Measurements from ENCODE around the gene PIGW.
A peak's percentile ranks its signal among the peaks of the same experiment; 100 is the strongest.
"Not testable (repeated sequence)": the region's sequence is repeated elsewhere in the genome, so short reads cannot be mapped to it uniquely, and the experiment has no call there.

Gene PIGW, protein sequence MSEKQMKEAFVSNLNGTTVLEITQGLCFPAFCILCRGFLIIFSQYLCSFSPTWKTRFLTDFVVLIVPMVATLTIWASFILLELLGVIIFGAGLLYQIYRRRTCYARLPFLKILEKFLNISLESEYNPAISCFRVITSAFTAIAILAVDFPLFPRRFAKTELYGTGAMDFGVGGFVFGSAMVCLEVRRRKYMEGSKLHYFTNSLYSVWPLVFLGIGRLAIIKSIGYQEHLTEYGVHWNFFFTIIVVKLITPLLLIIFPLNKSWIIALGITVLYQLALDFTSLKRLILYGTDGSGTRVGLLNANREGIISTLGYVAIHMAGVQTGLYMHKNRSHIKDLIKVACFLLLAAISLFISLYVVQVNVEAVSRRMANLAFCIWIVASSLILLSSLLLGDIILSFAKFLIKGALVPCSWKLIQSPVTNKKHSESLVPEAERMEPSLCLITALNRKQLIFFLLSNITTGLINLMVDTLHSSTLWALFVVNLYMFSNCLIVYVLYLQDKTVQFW

DNA sequence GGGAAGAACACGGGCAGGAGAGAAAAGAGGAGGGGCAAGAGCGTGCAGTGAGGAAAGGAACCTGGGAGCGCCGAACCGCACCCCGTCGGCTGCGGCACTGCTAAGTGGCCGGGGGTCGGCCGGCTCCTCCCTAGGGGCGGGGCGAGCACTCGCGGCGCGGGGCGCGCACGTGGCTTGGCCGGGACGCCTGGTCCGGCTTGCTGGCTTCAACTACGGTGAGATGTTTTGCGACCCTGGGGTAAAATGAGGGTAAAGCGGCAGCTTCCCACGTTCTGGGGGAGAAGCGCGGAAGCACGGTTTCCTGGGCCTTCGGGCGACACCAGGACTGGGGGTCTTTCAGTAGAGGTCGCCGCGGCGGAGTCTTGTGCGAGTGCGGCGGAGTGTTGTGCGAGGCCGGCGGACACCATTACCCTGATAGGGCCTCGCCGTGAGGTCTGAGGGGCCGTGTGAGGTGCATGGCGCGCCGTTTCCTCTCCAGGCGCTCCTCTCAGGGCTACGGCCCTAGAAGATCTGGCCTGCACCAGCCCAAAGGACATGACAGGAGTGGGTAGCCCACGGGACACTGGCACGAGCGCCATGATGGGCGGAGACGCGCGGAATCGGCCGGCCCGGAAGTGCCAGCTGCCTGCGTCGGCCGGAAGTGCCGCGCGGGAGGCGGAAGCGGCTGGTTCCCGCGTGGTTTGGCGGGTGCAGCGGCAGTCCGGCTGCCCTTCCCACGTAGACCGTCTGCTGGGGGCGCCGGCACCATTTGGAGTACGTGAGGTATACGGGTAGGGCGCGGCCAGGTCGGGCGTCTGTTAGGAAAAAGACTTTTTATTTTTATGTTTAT lies at the start of gene PIGW, which contains the start of gene MYO19:
PIGW (plus strand) TSS at position 148 of the 829 bp plus-strand sequence. CDS start 2,115 bp downstream, outside the sequence.
MYO19 (minus strand) TSS at position 29 of the 829 bp plus-strand sequence. CDS start 2,330 bp downstream, outside the sequence.
- DNase-seq: peak; percentile 68

DNA sequence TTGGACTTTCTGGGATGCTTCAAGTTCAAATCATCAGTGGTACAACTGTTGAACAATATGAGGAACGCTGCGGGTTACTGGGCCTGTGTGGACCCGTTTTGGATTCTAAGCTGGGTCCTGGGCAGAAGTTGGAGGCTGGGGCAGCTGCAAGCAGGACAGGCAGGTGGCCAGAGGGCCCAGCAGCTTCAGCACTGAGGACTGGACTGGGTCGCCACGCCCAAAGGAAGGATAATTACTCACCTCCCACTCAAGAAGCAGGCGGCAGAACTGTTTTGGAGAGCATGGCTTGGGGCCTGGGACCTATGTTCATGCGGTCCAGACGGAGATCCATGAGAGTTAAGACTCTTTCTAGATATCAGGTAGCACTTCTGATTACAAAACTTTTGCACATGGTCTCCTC lies 49.8 kb upstream of the PIGW start:
- no peak for DNase-seq

DNA sequence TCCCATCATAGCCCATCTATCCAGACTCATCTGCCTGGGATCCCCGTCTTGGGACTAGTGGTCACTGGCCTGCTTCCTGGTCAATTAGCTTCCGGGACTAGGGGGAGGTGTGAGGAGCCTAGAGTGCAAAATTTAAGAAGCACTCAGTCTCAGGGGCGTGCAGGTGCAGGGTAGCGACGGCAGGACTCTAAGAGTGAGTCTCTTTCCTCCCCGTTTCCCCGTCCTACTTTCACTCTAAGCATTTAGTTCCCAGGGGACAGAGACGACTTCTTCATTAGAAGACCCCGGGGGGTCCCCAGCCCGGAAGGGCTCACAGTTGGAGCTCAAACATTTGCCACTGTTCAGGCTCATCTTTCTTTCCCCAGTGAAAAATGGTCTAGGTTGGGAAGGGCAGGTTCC lies 49.0 kb upstream of the PIGW start:
- no peak for DNase-seq

DNA sequence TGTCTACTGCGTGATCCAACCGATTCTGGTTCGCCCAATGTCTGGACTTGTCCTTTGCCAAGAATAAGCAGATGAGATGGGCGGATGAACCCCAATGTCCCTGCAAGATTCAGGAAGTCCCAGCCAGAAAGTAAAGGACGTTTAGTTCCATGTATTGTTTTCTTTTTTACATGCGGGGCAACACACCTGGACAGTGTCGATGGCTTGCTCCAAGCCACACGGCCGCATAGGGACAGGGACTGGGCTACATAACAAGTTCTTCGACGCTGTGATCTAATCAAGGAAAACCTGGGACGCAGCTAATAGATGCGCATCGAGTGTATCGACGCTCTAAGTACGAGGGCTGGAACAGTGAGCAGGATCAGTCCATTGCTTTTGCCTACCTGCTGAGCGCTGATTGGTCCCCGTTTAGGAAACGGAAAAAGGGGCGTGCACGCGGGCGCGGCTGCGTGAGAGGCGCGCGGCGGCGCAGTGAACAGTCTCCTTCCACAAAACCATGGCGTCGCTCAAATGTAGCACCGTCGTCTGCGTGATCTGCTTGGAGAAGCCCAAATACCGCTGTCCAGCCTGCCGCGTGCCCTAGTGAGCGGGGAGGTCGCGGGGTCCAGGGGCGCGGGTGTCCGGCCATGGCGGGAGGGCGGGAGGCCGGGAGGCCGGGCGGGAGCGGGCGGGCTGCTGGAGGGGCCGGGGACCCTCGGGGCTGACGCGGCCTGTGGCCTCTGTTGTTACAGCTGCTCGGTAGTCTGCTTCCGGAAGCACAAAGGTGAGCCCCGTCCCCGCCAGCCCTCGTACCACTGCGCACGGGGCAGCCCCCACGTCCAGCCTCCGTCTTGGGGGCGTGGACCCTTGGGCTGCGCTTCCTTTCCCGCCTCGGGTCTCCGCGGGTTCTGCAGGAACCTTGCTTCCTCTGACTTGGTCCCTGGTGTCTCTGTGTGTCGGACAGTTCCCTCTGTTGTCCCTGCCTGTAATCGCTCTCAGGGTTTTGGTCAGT lies 48.3 kb upstream of the PIGW start, which contains the start of gene ZNHIT3:
ZNHIT3 (plus strand) TSS at position 478 of the 991 bp plus-strand sequence; CDS start at position 497, 19 bp downstream.
- DNase-seq: peak; percentile 91

DNA sequence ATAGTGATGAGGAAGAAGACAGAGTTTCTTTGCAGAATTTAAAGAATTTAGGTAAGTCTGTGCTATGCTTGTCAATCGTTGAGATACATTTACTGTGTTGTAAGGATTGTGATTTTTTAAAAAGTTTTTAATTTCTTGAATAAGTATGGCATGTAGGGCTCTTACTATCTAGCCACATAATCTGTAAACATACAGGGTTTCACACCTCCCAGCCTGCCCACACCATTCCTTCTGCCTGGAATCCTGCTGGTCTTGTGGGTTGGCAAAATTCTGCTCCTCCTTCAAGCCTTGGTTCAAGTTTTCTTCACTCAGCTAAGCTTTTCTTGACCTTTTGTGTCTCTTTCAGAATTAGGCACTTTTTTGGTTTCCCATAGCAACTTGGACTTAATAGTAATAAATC lies 40.8 kb upstream of the PIGW start:
- DNase-seq: no peak

DNA sequence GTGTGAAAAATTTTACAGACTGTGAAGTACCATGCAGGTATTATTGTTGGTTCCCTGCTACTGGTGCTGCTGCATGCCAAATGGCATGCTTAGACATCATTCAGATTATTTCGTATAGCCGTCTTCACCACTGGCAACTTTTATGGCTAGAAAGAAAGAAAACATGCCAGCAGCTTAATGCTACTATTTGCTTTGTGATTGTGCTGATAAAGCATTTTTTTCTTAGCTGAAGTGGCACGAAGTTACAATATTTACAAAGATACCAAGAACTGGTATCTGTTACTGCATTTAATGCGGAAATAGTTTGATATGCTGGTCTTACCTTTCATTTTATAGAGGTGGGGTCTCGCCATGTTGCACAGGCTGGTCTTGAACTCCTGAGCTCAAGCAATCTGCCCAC lies 40.1 kb upstream of the PIGW start:
- DNase-seq: no peak

DNA sequence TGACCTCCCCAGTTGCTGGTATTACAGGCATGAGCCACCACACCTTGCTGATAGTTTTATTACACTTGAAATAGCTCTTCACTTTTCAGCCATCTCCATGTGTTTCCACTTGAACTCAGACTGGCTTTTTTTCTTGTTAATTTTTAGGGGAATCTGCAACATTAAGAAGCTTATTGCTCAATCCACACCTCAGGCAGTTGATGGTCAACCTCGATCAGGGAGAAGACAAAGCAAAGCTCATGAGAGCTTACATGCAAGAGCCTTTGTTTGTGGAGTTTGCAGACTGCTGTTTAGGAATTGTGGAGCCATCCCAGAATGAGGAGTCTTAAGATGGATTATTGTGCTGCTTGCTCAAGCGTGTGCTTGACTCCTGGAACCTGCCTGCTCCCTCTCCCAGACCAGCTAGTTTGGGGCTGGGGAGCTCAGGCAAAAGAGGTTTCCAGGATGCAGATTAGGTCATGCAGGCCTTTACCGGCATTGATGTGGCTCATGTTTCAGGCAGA lies 39.7 kb upstream of the PIGW start:
- DNase-seq: no peak

DNA sequence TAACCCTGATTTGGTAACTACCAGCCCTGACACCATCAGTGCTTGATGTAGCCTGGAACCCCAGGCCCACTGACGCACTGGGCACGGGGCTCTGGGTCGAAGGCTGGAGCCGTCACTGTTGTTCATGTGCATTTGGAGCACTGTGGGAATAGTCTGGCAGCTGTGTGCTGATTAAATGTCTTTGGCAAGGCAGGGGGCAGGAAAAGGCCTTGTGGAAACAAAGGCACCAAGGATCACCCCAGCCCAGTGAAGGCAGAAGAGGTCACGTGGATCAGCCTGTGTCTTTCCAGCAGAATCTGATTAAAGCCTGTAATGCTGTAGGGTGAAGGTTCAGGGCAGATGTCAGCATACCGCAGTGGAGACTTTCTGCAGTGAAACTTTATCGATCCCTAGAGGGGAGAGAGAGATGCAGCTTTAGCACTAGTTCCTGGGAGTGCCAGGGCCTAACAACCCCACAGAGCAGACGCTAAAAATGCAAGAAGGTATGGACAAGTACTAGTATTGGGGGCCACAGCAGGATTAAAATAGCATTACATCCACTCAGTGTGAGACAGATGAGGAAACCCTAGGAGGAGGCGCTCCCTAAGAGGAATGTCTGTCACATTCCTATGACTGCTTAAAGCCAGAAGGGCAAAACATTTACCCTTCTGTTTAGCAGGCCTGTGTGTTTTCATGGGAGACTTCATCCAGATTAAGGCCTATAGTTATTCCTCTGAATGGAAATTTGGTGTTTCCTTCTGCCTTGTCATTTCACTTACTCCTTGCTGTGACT lies 38.6 kb upstream of the PIGW start:
- no peak for DNase-seq

DNA sequence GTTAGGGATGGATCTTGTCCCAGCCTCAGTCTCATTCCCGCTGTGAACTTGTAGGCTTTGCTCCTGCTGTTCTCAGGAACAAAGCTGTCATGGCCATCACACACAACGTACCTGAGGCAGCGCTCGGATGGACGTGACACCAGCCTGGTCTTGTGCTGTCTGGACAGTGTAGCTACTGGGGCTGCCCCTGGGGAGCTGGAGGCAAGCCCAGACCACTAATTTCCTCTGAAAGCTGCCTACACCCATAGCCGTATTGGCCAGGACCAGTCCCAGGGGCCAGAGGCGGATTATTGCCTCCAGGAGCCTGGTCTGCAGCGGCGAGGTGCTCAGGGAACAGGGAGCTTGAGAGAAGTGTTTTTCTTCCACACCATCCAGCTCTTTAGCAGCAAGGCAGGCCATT lies 36.6 kb upstream of the PIGW start:
- DNase-seq: no peak

DNA sequence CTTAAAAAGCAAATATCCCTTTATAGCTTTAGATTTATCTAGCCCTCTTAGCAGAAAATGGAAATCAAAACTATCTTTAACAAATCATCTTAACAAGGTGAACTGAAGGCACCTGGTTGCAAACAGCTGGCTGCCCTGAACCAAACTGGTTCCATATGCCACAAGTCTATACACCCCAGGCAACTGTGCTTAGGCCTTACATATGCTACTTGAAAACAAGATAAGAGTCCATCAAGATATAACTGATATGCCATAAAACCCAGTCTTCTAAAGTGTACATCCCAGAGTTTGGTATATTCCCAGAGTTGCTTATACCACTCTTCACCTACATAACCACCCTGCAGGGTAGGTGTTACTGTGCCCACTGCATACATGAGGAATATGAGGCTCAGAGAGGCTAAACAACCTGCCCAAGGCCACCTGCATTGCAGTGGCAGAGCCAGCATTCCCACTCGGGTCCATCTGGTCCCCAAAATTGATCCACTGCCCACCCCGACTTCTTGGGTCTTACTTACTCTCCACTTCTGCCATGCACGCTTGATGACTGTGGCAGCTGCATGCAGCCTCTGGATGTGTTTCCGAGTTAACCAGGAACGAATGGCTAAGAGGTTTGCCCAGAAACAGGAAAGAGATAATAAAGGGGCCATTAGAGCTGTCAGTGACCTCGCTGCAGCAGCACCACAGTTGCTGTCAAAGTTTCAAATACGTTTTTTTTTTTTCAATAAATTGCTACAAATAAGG lies 36.1 kb upstream of the PIGW start:
- no peak for DNase-seq

DNA sequence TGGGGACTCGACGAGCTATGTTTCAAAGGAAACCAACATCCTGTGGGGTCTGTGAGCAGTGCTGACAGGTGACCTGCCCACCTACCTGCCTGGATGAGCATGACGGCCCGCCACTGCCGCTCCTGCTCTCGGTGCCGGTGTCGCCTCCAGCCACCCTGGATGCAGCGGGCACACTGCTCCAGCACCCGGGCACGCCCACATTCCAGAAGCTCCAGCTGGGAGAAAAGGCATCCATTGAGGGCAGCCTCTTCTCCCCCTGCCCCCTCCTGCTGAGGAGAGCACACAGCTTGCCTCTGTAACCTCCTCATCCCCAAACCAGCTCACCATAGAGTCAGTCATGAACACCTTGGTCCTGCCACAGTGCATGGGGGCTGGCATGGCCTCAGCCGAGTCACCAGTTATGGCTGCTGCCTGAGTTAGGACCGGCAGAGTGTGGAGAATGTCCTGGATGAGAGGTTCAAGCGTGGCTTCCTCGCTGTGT lies 34.0 kb upstream of the PIGW start:
- DNase-seq: no peak

DNA sequence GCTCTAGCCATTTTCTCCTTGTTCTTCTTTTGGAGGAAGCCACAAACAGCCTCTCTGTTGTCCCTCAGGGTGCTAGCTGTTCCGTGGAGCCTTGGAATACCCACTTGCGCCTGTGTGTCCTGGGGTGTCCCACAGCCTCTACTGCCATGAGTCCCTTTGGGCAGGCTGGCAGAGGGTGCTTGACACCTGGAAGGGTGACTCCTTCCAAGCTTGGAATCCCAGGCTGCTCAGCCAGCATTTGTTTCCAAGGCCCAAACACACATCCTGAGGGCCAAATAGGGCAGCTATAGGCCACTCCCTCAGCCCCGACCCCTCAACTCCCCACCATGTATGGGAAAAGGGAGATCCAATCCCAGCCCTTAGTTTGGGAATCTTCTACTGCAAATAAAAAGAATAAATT lies 33.4 kb upstream of the PIGW start:
- DNase-seq: no peak

DNA sequence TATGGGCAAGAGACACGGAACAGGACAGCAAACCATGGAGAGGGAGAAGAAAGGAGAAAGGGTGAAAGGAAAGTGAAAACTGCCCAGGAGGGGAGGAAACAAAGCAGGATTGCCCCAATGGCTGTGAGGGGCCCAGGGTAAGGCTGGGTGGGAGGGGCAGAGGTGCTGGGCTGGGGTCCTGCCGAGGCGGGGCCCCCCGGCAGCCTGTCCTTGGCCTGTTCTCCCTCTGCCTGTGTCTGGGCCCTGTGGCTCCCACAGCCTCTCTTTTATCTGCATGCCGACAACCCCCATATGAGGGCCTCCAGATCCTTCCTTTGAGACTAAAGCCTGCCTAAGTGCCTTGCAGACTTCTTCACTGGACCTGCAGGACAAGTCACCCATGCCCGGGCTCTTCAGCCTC lies 32.8 kb upstream of the PIGW start:
- no peak for DNase-seq

DNA sequence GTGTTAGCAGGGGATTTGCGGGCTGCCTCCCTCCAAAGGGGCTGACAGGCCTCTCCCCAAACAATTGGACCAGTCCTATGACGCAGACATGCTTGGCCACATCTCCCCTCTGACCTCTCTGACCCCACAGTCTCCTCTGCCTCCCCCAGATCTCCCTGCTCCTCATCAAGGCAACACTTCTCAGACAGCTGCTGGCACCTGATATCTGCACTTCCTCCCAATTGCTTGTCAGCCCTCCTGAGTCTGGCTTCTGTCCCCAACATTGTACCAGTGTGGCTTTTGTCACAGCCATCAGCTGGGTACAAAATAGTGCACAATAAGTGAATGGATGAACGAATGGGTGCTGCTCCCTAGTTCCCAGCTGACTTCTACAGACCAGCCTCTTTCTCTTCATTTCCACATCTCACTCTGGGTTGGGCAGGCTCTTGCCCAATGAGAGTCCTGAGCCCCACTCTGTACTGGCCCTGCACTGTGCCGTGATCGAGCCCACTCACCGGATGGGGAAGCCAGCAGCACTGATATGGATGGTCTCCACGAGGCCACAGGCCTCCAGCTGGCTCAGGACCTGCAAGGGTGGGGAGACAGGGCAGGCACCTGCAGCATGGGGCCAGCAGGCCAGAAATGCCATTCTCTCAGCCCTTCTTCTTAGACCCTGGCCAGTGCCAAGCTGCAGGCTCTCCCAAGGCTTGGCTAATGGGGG lies 31.2 kb upstream of the PIGW start:
- DNase-seq: no peak

DNA sequence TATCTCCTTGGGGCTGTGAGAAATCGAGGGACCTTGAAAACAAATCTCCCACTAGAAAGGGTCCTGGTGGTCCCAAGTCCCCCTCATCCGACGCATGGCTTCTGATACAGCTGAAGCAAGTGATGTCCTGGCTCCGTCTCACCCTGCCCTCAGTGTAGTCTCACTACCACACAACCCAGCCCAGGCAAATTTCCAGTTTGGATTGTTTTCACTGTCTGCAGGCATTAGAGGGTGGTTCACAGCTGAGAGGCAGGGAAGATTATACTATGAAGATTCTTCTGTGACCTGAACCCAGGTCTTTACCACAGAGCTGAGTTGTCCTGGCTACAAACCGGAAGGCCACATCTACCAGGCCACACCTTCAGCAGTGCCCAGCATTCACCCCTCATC lies 30.6 kb upstream of the PIGW start:
- no peak for DNase-seq

DNA sequence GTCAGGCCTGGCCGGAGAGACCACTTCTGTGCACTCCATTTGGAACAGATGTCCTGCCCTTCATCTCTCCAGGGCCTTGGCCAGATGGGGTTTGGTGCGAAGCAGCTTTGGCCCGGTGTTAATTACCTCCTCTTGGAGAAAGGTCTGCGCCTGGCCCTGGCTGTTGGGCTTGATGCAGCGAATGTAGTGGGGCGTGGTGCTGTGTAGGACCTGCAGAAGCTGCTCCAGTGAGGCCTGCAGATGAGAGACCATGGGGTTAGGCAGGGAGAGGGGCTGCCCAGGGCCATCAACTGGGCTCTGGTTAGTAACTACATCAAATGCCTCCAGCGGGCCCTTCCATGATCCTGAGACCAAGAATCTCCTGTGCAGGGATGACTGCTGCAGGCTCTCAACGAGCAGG lies 29.6 kb upstream of the PIGW start:
- DNase-seq: no peak

DNA sequence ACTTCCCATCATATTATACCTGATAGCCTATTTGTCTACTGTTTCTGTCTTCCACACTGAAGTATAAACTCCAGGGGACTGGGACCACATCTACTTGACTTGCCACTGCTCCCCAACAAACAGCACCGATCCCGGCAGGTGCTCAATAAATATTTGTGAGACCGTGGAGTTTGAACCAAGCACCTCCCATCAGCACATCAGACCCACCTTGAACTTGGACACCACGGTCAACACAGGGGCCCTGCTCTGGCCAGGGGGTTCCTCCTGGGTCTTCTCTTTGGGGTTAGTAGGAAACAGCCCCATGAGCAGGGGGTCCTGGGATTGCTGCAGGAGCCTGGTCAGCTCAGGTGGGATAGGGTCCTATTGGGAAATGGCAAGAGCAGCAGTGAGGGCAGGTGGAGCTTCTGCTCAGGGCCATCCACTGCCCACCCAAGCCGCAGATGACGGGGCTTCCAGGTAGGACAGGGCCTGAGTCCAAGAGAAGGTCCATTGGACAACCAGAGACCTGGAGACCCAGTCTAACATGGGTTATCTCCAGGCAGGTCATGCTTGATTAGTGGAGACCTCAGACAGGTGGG lies 28.4 kb upstream of the PIGW start:
- DNase-seq: no peak

DNA sequence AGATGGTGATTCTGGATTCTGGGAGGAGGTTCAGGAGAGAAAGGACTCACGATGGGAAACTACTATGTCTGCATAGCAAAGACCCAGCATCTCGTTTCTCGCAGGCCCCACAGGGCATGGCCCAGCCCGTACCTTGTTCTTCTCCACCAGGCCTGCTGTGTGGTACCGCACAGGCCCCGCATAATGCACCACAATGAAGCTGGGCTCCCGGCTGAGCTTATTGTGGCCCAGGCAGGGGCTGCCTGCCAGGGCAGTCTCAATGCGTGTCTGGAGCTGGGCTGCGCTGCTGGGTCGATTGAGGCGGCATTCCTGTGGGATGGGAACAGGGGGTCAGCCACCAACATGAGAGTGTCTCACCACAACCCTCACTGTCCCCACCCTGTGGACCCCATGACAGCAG lies 28.0 kb upstream of the PIGW start:
- no peak for DNase-seq

DNA sequence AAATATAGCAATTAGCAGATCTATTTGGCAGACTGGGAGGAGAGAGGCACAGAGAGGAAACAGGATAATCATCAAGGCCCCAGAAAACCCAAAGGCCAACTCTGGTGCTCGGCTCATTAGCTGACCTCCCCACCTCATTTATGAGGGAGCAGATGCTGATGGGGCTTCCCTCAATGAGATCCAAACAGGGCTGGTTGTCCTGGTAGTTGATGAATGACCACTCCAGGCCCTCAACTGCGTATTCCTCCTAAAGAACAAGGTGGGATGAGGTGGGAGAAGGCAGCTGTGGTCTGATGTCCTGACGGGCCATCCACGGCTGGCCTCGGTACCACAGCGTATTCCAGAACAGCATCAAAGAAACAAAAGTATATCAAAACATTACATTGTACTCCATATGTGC lies 27.5 kb upstream of the PIGW start:
- DNase-seq: no peak

DNA sequence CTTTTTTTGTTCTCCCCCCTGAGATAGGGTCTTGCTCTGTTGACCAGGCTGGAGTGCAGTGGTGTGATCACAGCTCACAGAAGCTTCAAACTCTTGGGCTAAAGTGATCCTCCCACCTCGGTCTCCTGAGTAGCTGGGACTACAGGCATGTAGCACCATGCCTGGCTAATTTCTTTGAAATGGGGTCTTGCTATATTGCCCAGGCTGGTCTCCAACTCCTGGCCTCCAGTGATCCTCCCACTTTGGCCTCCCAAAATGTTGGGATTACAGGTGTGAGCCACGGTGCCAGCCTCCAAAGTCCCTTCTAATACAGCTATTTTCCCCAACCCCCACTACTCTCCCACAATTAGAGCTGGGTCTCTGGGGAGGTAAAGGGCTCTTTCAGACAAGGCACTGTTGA lies 26.3 kb upstream of the PIGW start:
- not testable (repeated sequence) for DNase-seq

Data from NCI-H1436 treated with DMSO at 0.1 percent for 48 hours (cell line).